Right atrium auricular region (tissue), 2 donors: ENCODE results near the gene USF3. TPM values are rescaled to one million over a fixed set of nuclear protein-coding genes. Genes with fewer than 3 reads are reported as not detected.

Experiments used
- DNase-seq: peaks from one replicate; pipeline ENCODE4 v3.0.0-alpha.2; 2019; ENCODE audit warnings: low spot score
- H3K27ac ChIP-seq, 2 donors: fragments of 200-600 bp; sonication (generic); 1 replicate in 1 of 2; 2 replicates in 1 of 2; pipeline ENCODE4 v1.5.1; 2016 to 2019
- H3K27me3 ChIP-seq, 2 donors: fragments of 200-600 bp; sonication (generic); one replicate each; pipeline versions ENCODE4 v1.5.1 to v1.6.0; 2017 to 2019
- H3K36me3 ChIP-seq: fragments of 200-600 bp; sonication (generic); one replicate; pipeline ENCODE4 v1.5.1; 2016
- H3K4me1 ChIP-seq, 2 donors: fragments of 200-600 bp; sonication (generic); one replicate each; pipeline versions ENCODE4 v1.5.1 to v1.6.0; 2017 to 2019
- H3K4me3 ChIP-seq, 2 donors: fragments of 200-600 bp; sonication (generic); 1 replicate in 1 of 2; 2 replicates in 1 of 2; pipeline ENCODE4 v1.5.1; 2017 to 2019; ENCODE audit warnings: mild to moderate bottlenecking in 1 of 2, moderate library complexity in 1 of 2
- H3K9me3 ChIP-seq, 2 donors: fragments of 200-600 bp; sonication (generic); one replicate each; pipeline ENCODE4 v1.5.1; 2019
- CTCF ChIP-seq, 2 donors: fragments of 200-600 bp; sonication (generic); IDR thresholded peaks; one replicate each; pipeline ENCODE4 v1.5.1; 2019; ENCODE audit warnings: antibody characterized with exemption in 2 of 2
- total RNA-seq, 2 donors: library from RNA; depleted of rRNA; stranded (reverse); fragments of >200 nt; gene quantifications; one replicate each; pipeline ENCODE4 v1.1.0, GENCODE V29; 2016

Gene USF3
- total RNA-seq, 2 donors from 2014 or later, result 16.2 to 20.8 TPM

GRCh38 chr3:113620091-113620490 lies 76.4 kb downstream of the USF3 start:
- no peak overlapping the region for H3K27ac ChIP-seq
- H3K27me3 ChIP-seq, result no peaks in the 10 kb centered on the region
- H3K4me3 ChIP-seq, result no peak overlapping the region
- H3K9me3 ChIP-seq, result no peaks in the 10 kb centered on the region
- H3K4me1 ChIP-seq, result no peaks in the 10 kb centered on the region
- DNase-seq, result no peak
- no peak for TF ChIP-seq CTCF (IDR thresholded peaks at IDR 0.05)
- H3K36me3 ChIP-seq, result no peaks in the 10 kb centered on the region

GRCh38 chr3:113617726-113618125 lies 78.7 kb downstream of the USF3 start:
- Histone ChIP-seq H3K9me3 (no peaks in the 10 kb centered on the region), H3K36me3 (no peaks in the 10 kb centered on the region), H3K27ac (no peak overlapping the region), H3K4me1 (no peaks in the 10 kb centered on the region), H3K27me3 (no peaks in the 10 kb centered on the region), H3K4me3 (no peak overlapping the region)
- TF ChIP-seq CTCF (IDR thresholded peaks at IDR 0.05), result no peak
- no peak for DNase-seq

- Histone ChIP-seq H3K4me1 (no peaks in the 10 kb centered on the region), H3K9me3 (no peaks in the 10 kb centered on the region), H3K27me3 (no peaks in the 10 kb centered on the region), H3K27ac (no peak overlapping the region), H3K4me3 (no peak overlapping the region), H3K36me3 (no peaks in the 10 kb centered on the region)
- DNase-seq, result no peak
- no peak for TF ChIP-seq CTCF (IDR thresholded peaks at IDR 0.05)
Measured at GRCh38 chr3:113615976-113616375, 80.5 kb downstream of the USF3 start.

GRCh38 chr3:113614402-113614801 lies 82.0 kb downstream of the USF3 start:
- no peak for DNase-seq
- H3K4me3 ChIP-seq, result no peak overlapping the region
- no peaks in the 10 kb centered on the region for H3K4me1 ChIP-seq
- no peak for TF ChIP-seq CTCF (IDR thresholded peaks at IDR 0.05)
- no peaks in the 10 kb centered on the region for H3K27me3 ChIP-seq
- H3K36me3 ChIP-seq, result no peaks in the 10 kb centered on the region
- H3K9me3 ChIP-seq, result no peaks in the 10 kb centered on the region
- peak overlapping the region in 1 of 2 donors; percentile 42 for H3K27ac ChIP-seq

- no peak for DNase-seq
- no peak for TF ChIP-seq CTCF (IDR thresholded peaks at IDR 0.05)
- Histone ChIP-seq H3K9me3 (no peaks in the 10 kb centered on the region), H3K27me3 (no peaks in the 10 kb centered on the region), H3K27ac (no peak overlapping the region), H3K4me1 (no peaks in the 10 kb centered on the region), H3K4me3 (no peak overlapping the region), H3K36me3 (no peaks in the 10 kb centered on the region)
Measured at GRCh38 chr3:113607219-113607596, 89.2 kb downstream of the USF3 start.

GRCh38 chr3:113606539-113607218 lies 89.8 kb downstream of the USF3 start:
- no peak overlapping the region for H3K4me3 ChIP-seq
- DNase-seq, result no peak
- no peaks in the 10 kb centered on the region for H3K36me3 ChIP-seq
- no peak for TF ChIP-seq CTCF (IDR thresholded peaks at IDR 0.05)
- no peaks in the 10 kb centered on the region for H3K27me3 ChIP-seq
- H3K27ac ChIP-seq, result no peak overlapping the region
- no peaks in the 10 kb centered on the region for H3K4me1 ChIP-seq
- no peaks in the 10 kb centered on the region for H3K9me3 ChIP-seq
